Measurements from ENCODE around the gene CNNM2.

CNNM2 gene

GRCh38 chr10:102917962-102918816 is at the start of gene CNNM2:
TSS of gene CNNM2 (plus strand) at chr10:102918294. CDS start at chr10:102918481, 187 bp downstream.
- DNase-seq, result peak; percentile 99

- no peak for DNase-seq
These were observed 49.2 kb upstream of the CNNM2 start for GRCh38 chr10:102868911-102869257.

GRCh38 chr10:102869258-102870198 is 48.6 kb upstream of the CNNM2 start, which contains the start of gene AS3MT:
TSS of gene AS3MT (plus strand) at chr10:102869470. CDS start at chr10:102869593, 123 bp downstream.
- DNase-seq, result no peak

- DNase-seq, result no peak
These were observed 47.9 kb upstream of the CNNM2 start for GRCh38 chr10:102870221-102870620.

- DNase-seq, result no peak
These were observed 45.9 kb upstream of the CNNM2 start for GRCh38 chr10:102872163-102872562.

GRCh38 chr10:102876747-102877153 is 41.3 kb upstream of the CNNM2 start:
- no peak for DNase-seq

GRCh38 chr10:102878629-102879028 is 39.5 kb upstream of the CNNM2 start:
- DNase-seq, result no peak

- DNase-seq, result no peak
These were observed 37.8 kb upstream of the CNNM2 start for GRCh38 chr10:102880256-102880655.

GRCh38 chr10:102888048-102888447 is 30.0 kb upstream of the CNNM2 start:
- no peak for DNase-seq

GRCh38 chr10:102894466-102895213 is 23.5 kb upstream of the CNNM2 start:
- DNase-seq, result no peak

- no peak for DNase-seq
These were observed 18.1 kb upstream of the CNNM2 start for GRCh38 chr10:102900006-102900405.

- DNase-seq, result no peak
These were observed 13.7 kb upstream of the CNNM2 start for GRCh38 chr10:102904346-102904745.

- DNase-seq, result no peak
These were observed 11.6 kb upstream of the CNNM2 start for GRCh38 chr10:102906507-102906906.

- no peak for DNase-seq
These were observed 3.3 kb upstream of the CNNM2 start for GRCh38 chr10:102914781-102915180.

- no peak for DNase-seq
These were observed 1.9 kb upstream of the CNNM2 start for GRCh38 chr10:102916173-102916572.

GRCh38 chr10:102917314-102917961 is 656 bp upstream of the CNNM2 start:
- peak; percentile 54 for DNase-seq

- DNase-seq, result no peak
These were observed 737 bp downstream of the CNNM2 start for GRCh38 chr10:102918817-102919245.

GRCh38 chr10:102919246-102919959 is 1.3 kb downstream of the CNNM2 start:
- DNase-seq, result no peak

GRCh38 chr10:102919992-102920739 is 2.1 kb downstream of the CNNM2 start:
- DNase-seq, result no peak

GRCh38 chr10:102923601-102924000 is 5.5 kb downstream of the CNNM2 start:
- no peak for DNase-seq

GRCh38 chr10:102926842-102927241 is 8.7 kb downstream of the CNNM2 start:
- DNase-seq, result no peak
